DND-41 (cell line): Measurements from ENCODE around the gene RAB26.

Experiments used
- CTCF ChIP-seq: IDR thresholded peaks from 2 replicates; pipeline ENCODE4 v1.5.1; 2012; ENCODE audit warnings: borderline replicate concordance, low read length, moderate library complexity, mild to moderate bottlenecking; ENCODE audit not compliant: poor library complexity, severe bottlenecking; ENCODE audit errors: extremely low read depth
- EZH2 ChIP-seq: IDR thresholded peaks from 3 replicates; pipeline ENCODE4 v1.6.1; 2012; ENCODE audit warnings: borderline replicate concordance, low read depth, mild to moderate bottlenecking, moderate library complexity, low read length, inconsistent platforms; ENCODE audit not compliant: severe bottlenecking

- no peak for TF ChIP-seq CTCF
- TF ChIP-seq EZH2 = no peak
These were observed 1.0 kb upstream of the RAB26 start for GRCh38 chr16:2147378-2147777.
